ENCODE data around the gene AMOTL2. TPM values are rescaled to one million over a fixed set of nuclear protein-coding genes. Genes with fewer than 3 reads are reported as not detected.

AMOTL2 gene
- total and polyA plus RNA-seq, 8 donors: 23.8 to 106 (median 47.6) TPM

GRCh38 chr3:134311265-134311664 is 63.0 kb downstream of the AMOTL2 start:
- peak overlapping the region; percentile 81 to 85 for H3K27ac ChIP-seq
- H3K4me3 ChIP-seq: no peak overlapping the region
- DNase-seq (no peak), ATAC-seq (no peak)
- no peak for TF ChIP-seq CTCF (IDR thresholded peaks at IDR 0.05)
- H3K4me1 ChIP-seq: peaks cover 43 to 48% of the 10 kb centered on the region in 2 donors
- no peaks in the 10 kb centered on the region for H3K9me3 ChIP-seq
- intact Hi-C loops (cut with DNase I): loop anchor here in 1 of 2 donors (5.0 kb wide), 1 partner anchor 61 kb away; the partner anchor contains the start of gene AMOTL2
- no peaks in the 10 kb centered on the region for H3K36me3 ChIP-seq
- H3K27me3 ChIP-seq: peaks cover 0 to 35% of the 10 kb centered on the region in 2 donors

DNA sequence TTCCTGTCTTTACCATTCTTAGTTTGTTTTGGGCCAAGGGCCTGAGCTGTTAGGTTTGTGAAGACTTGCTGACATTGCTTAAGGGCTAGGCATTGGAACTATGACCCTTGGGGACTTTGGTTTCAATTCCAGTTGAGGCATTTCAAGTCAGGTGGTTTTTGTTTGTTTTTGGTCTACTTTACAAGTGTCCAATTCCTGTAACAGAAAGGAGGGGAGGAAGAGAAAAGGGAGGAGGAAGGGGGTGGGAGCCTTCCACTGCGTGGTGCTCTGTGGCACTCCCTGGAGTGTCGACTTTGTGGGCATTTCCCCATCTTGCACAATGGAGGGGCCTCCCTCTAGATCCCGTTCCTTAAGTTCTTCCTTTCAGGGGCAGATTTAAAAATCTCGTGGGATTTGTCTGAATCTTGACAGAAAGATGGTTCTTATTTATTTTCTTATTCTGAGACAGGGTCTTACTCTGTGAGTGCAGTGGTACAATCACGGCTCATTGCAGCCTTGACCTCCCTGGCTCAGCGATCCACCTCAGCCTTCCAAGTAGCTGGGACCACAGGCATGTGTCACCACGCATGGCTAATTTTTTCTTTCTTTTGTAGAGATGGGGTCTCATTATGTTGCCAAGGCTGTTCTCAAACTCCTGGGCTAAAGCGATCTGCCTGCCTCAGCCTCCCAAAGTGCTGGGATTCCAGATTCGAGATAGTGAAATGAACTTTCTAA is 64.1 kb downstream of the AMOTL2 start:
- peak in 1 of 4 donors; percentile 59 for DNase-seq
- peaks cover 40 to 47% of the 10 kb centered on the region in 2 donors for H3K4me1 ChIP-seq
- no peak overlapping the region for H3K4me3 ChIP-seq
- no peaks in the 10 kb centered on the region for H3K9me3 ChIP-seq
- H3K27ac ChIP-seq: peak overlapping the region; percentile 57 to 81
- peak; percentile 36 for ATAC-seq
- no peak for TF ChIP-seq CTCF (IDR thresholded peaks at IDR 0.05)
- no peaks in the 10 kb centered on the region for H3K36me3 ChIP-seq
- intact Hi-C loops (cut with DNase I): loop anchor here (2.0 to 5.0 kb wide), 3 partner anchors 62 to 165 kb away; partner anchors contain the start of gene AMOTL2 (in 1 of the 2)
- peaks cover 0 to 33% of the 10 kb centered on the region in 2 donors for H3K27me3 ChIP-seq

- ATAC-seq: peak; percentile 80
- intact Hi-C loops (cut with DNase I): loop anchor here (2.0 to 5.0 kb wide), 2 partner anchors 164 to 166 kb away; no protein-coding TSS in a partner anchor
- Histone ChIP-seq H3K9me3 (no peaks in the 10 kb centered on the region), H3K4me3 (no peak overlapping the region), H3K27me3 (peaks cover 0 to 16% of the 10 kb centered on the region in 2 donors), H3K36me3 (no peaks in the 10 kb centered on the region), H3K27ac (peak overlapping the region; percentile 54 to 57), H3K4me1 (peaks cover 23 to 30% of the 10 kb centered on the region in 2 donors)
- peak; percentile 81 to 87 (median 84) for DNase-seq
- peak; percentile 91 to 99 for TF ChIP-seq CTCF (IDR thresholded peaks at IDR 0.05)
Observed at GRCh38 chr3:134308350-134308891, 65.8 kb downstream of the AMOTL2 start.

- Histone ChIP-seq H3K4me3 (no peak overlapping the region), H3K4me1 (peaks cover 17 to 20% of the 10 kb centered on the region in 2 donors), H3K9me3 (no peaks in the 10 kb centered on the region), H3K27me3 (peaks cover 0 to 6% of the 10 kb centered on the region in 2 donors), H3K36me3 (no peaks in the 10 kb centered on the region), H3K27ac (no peak overlapping the region)
- DNase-seq (no peak), ATAC-seq (no peak)
- no peak for TF ChIP-seq CTCF (IDR thresholded peaks at IDR 0.05)
- intact Hi-C loops (cut with DNase I): loop anchor here in 1 of 2 donors (5.0 kb wide), 1 partner anchor 165 kb away; no protein-coding TSS in a partner anchor
Observed at GRCh38 chr3:134307425-134307824, 66.8 kb downstream of the AMOTL2 start.

DNA sequence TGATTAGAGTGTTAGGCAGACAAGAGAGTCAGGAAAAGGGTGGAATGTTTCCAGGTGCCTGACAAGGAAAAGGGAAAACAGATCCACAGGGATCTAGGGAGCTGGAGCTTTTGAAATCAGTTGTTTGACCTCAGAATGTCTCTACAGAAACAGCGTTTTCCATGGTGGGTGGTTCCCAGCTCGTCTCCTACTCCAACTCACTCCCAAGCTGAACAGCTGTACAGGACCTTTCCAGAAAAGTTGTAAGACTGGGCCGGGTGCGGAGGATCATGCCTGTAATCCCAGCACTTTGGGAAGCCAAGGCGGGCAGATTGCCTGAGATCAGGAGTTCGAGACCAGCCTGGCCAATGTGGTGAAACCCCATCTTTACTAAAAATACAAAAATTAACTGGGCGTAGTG is 67.9 kb downstream of the AMOTL2 start:
- Histone ChIP-seq H3K27ac (no peak overlapping the region), H3K4me1 (peaks cover 10 to 20% of the 10 kb centered on the region in 2 donors), H3K36me3 (no peaks in the 10 kb centered on the region), H3K4me3 (no peak overlapping the region), H3K9me3 (no peaks in the 10 kb centered on the region), H3K27me3 (no peaks in the 10 kb centered on the region)
- no peak for TF ChIP-seq CTCF (IDR thresholded peaks at IDR 0.05)
- DNase-seq (no peak), ATAC-seq (no peak)
- intact Hi-C loops (cut with DNase I): loop anchor here in 1 of 2 donors (5.0 kb wide), 1 partner anchor 166 kb away; no protein-coding TSS in a partner anchor

All from left lung (tissue), 10 donors.